CD4-positive, alpha-beta T cell treated with Interleukin-21 for 1 hour (primary cell): ENCODE measurements around the gene CACNA1A.
"Not testable (repeated sequence)": the region's sequence is repeated elsewhere in the genome, so short reads cannot be mapped to it uniquely, and the experiment has no call there.

ENCODE experiments used
- DNase-seq: peaks from one replicate; pipeline ENCODE4 v3.0.0-alpha.2; 2020

Gene CACNA1A

DNA sequence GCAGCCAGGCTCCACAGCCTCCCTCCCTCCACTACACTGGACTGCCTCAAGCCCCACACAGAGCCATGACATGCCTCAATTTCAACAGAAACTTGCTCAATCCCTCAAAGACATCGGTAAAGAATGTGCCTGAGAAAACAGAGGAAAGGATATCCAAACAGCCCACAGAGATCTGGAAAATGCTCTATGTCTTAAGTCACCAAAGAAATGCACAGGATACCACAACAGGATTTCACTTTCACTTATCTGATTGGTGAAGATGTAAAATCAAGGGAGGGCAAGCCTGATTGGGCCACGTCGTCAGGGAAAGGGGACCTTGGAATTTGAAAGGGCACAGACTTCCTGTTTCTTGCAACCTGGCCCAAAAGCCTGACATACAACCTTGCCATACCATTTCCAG lies 14.2 kb downstream of the CACNA1A start:
- DNase-seq: no peak

DNA sequence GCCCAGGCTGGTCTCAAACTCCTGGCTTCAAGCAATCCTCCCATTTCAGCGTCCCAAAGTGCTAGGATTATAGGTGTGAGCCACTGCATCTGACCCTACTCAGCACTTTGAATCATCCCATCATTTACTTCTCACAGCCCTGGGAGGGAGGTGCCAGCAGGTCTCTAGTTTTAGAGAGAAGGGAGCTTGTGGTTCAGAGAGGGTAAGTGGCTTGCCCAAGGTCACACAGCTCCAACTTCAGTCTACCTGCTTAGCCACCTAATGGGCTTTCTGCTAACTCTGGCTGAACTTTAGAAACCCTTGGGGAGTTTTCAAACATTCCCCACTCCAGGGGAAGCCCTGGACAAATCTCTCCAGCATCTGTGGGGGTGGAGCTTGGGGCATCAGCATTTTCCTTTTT lies 18.3 kb downstream of the CACNA1A start:
- DNase-seq: no peak

DNA sequence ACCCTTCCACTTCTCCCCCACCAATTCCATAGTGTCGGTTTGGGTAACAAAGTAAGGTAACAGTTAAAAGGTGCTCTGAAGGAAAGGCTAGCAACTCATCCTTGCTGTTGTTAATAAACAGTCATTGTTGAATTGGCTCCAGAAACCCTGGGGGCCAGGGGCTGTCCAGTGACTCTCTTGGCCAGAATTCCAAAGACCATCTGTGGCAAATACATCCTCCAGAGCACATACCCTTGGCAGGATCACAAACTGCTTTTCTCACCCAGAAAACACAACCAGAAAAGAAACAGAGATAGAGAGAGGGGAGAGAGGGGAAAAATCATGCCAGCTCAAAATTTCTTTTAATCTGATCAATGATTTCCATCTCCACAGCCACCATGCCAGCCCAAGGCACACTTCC lies 22.1 kb downstream of the CACNA1A start:
- DNase-seq: no peak

DNA sequence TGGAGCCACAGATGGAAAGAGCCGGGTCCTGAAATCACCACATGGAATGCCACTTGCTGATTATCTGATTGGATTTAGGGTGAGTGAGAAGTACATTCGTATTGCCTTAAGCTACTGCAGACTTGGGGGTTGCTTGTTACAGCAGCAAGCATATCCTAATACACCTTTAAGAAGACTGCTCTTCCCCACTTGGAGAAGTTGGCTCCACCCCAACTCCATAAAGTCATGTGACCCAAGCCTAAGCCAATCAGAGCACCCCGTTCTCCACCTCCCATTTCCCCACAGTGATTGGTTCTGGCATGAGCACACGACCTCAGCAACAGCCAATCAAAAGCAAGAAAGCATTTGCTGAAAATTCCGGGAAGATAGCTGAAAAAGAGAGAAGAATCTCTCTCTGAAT lies 23.1 kb downstream of the CACNA1A start:
- DNase-seq: no peak

DNA sequence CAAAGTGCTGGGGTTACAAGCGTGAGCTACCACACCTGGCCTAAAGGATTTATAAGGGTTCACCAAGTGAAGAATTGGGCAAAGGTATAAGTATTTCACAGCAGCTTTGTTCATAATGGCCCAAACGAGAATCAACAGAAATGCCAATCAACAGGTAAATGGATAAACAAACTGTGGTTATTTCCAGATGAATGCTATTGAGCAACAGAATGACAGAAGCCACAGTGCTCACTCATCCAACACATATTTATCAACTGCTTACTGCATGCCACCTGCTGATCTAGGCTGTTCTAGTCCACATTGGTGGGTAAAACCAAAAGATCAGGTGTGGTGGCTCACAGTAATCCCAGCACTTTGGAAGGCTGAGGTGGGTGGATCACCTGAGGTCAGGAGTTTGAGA lies 27.7 kb downstream of the CACNA1A start:
- no peak for DNase-seq

DNA sequence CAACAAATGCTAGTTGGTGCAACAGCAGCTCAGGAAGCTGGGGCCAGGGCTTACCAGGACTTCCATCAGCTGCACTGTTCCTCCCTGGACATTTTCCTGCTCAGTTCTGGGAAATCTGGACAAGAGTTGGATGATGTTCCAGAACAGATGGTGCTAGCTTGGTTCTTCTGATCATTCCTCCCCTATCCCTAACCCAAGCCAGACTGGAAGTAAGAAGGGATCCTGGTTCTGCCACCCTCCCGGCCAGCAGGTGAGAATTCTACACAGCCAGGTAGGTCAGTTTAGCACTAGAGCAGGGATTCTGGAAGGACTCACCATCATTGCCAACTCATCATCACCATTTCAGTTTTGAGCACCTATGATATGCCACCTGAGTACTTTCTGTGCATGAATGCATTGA lies 30.2 kb downstream of the CACNA1A start:
- DNase-seq: no peak

DNA sequence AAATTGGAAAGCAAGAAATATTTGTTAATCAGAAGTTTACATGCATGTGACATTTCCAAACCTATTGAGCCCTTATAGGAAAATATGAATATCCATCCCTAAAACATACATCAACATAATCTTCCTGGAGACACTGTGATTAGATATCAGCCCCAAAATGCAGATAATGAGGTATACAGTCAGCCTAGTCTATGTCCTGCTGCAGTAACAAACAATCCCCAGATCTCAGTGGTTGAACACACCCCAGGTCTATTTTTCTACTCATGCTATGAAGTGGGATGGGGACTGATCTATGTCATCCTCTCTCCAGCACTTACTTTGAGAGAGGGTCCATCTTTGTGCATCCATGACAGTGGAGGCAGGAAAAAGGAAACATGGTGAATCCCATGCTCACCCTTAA lies 31.2 kb downstream of the CACNA1A start:
- DNase-seq: no peak

DNA sequence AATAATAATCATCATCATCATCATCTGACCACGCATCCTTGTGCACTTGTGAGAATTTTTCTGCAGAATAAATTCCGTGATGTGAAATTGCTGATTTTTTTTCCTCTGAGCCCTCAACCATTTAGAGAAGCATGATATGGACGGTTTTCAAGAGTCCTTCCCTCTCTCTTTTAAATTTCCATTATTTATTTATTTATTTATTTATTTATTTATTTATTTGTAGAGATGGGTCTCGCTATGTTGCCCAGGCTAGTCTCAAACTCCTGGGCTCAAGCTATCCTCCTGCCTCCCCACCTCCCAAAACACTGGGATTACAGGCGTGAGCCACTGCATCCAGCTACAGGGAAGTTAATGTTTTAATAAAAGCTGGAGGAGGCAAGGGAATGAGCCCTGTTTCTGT lies 39.6 kb downstream of the CACNA1A start:
- no peak for DNase-seq

DNA sequence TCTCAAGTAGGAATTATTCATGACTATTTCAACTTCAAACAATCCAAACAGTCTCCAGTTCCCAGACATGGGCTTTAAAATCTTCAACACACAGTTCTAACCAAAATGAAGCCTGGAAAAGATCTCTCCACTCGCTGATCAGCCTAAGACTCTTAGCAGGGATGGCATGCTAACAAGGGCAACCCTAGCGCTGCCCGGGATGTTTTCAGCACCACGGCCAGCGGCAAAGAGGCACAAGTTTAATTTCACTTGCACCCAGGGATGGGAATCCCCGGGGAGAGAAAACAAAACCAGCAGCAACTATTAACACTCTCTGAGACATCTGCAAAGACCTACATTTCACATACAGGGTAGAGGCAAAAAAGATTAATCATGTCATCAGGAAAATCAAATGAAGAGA lies 43.0 kb downstream of the CACNA1A start:
- DNase-seq: no peak

DNA sequence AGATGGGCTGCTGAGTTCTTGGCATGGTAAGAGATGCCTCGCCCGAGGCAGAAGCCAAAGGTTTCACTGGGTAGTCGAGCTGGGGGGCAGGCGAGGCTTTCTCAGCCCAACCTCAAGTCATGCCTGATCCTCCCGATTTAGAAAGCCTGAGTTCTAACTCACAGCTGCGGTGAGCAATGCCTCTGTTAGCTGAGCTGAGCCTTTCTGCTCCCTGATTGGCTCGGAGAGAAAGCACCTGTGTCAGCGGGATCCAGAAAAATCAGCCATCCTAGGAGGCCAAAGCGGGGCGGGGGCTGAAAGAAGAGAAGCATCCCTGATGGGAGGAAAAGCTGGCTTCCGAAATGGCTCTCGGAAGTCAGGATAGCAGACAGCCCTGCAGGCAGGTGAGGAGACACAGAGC lies 44.7 kb downstream of the CACNA1A start:
- no peak for DNase-seq

DNA sequence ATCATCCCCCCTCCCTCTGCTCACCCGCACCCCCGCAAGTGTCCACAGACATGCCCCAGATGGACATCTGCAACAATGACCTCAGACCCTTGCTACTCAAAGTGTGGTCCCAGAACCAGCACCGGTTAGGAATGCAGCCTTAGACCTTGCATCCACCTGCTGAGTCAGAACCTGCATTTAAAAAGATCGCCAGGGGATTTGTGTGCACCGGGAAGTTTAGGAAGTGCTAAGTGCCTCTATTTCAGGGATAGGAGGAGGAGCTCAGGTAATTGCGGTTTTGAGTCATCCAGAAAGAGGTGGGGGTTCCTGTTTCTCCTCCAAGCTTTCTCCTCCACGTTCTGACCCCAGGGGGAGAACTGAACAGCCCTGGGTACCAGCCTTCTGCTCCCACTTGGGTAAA lies 46.2 kb downstream of the CACNA1A start:
- DNase-seq: no peak

DNA sequence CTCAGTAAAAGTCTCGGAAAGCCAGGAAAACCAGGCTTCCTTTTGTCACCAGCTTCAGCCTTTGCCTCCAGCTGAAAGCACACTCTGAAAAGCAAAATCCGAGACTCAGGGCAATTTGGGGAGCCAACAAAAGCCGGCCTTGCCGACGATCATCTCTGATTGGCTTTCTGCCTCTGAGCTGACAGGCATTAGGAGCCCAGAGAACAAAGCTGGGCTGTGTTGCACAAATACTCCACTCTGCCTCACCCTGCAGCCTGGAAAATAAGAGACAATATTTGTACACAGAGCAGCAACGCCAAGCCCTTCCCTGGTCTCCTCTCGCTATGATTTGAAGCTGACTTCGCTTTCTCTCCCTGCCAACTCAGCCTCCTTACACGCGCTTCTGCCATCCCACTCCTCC lies 46.9 kb downstream of the CACNA1A start:
- no peak for DNase-seq

DNA sequence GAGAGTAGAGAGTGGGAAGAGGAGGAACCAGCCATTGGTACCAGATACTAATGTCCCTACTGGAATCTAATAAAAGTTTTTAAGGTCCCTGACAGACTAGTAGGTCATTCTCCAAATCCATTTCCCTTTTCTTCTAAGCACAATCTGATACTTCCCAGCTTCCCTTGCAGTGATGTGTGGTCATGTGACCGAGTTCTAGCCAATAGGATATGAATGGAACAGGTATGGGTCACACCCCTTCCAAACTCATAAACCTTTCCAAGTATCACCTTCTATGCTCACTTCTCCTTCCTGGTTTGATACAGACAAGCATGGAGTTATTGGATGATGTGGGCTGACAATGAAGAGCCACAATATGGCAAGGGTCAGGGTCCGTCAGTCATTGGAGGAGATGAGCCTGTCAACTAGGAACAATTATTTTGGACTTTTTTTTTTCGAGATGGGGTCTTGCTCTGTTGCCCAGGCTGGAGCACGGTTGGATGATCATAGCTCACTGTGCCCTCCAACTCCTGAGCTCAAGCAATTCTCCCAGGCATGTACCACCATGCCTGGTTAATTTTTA lies 54.8 kb downstream of the CACNA1A start:
- DNase-seq: no peak

DNA sequence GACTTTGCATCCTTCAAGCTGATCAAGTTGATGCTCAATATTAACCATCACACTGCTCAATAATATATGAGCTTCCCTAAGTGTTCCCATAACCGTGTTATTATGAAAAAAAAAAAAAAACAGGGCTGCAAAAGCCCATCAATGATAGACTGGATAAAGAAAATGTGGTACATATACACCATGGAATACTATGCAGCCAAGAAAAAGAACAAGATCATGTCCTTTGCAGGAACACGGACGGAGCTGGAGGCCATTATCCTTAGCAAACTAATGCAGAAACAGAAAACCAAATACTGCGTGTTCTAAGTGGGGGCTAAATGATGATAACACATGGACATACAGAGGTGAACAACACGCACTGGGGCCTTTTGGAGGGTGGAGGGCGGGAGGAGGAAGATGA lies 58.3 kb downstream of the CACNA1A start:
- DNase-seq: no peak

DNA sequence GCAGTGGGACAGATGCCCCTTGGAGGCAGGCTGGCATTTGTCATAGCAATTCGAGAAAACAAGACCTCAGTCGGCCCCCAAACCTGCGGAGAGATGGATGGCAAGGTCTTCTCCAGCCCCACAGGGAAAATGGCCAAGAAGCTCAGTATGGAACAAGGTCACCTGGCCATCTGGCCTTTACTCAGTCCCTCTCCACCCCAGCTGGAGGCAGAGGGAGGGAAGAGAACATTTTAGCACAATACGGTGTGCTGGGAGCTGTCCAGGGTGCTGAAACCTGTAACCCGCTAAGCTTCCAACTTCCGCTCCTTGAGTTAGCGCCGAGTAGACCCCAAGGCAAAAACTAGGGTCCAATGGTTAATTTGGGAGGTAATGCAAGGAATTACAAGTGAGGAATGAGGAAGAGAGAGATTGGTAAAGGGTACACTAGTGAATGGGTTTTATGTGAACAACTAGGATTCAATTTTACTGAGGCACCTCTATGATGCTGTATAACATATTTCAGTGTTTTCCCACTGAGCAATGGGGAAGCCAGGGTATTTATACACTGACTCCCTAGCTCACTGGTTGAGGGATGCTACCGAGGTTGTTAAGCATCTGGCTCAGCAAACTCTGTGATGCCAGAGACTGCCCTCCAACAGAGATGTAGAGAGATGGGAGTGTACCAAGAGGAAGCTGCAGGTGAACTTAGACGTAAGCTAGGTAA lies 64.3 kb downstream of the CACNA1A start:
- peak; percentile 28 for DNase-seq

DNA sequence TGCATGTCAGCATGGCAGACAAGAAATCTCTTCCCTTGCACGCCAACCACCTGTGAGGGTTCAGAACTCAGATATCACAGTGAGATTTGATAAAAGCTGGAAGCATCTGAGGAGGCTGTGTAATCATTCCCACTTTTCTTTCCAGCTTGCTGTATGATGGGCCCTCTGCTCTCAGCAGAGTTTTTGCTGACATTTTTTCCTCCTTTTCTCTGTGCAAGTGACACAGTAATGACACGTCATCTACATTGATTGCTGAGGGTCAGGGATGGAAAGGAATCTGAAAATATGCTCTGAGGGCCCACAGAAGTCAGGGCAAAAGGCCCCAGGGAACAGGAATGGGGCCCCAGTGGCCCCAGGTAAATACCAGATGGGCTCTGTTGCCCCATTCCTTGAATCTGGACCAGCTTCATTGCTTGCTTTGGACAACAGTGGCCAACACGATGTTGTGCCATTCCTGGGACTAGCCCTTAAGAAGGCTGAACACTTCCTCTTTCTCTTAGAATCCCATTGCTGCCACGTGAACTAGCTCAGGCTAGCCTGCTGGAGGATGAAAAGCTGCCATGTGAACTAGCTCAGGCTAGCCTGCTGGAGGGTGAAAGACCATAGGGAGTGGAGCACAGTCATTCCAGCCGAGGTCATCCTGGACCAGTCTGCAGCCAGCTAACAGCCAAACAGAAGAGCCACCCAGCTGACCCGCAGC lies 68.2 kb downstream of the CACNA1A start:
- no peak for DNase-seq

DNA sequence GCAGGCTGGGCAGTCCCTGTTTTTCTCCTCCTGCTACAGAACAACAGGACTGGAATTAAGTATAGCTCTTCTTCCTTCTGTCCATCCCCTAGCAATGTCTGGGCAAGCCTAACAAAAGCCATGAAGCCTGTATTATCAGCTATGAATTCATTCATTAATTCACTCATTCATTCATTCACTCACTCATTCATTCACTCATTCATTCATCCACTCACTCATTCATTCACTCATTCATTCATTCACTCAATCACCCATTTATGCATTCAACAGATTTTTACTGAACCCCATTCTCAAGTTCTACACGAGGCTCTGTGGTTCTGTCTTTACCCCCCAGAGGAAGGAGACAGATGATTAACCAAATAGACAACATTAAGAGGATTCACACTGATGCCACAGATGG lies 69.9 kb downstream of the CACNA1A start:
- DNase-seq: no peak

DNA sequence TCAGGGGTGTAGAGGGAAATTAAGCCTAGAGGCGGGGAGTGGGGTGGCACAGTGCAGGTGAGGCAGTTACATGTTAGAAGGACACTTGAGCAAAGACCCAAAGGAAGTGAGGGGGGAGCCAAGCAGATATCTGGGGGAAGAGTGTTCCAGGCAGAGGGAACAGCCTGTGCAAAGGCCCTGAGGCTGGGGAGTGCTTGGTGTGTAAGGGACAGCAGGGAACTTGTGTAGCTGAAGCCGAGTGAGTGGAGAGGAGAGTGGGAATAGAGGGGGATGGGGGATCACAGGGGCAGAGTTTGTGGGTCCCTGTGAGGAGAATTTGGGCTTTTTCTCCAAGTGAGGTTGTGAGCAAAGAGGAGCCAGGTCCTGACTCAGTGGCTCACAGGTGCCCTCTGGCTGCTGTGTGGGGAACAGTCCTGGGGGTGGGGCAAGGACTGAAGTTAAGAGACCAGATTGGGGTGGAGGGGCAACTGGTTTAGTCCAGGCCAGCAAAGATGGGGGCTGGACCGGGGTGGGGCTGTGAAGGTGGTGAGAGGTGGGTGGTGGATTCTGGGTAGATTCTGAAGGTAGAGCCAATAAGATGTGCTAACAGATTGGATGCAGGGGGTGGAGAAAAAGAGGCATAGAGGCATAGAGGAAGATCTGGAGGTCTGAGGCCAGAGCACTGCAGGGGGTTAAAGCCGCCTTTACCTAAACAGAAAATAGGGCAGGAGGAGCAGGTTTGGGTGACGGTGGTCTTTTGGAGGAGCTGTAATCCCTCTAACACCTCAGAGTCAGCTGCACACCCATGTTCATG lies 75.3 kb downstream of the CACNA1A start:
- DNase-seq: peak; percentile 60

DNA sequence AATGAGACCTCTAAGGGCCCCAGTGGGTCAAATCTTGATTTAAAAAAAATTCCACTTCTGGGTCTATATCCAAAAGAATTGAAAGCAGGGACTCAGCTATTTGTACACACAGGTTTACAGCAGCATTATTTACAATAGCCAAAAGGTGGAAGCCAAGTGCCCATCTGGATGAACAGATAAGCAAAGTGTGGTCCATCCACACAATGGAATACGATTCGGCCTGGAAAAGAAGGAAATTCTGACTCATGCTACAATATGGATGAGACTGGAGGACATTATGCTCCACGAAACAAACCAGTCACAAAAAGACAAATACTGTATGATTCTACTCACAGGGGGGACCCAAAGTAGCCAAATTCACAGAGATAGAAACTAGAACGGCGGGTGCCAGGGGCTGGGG lies 76.7 kb downstream of the CACNA1A start:
- DNase-seq: no peak

DNA sequence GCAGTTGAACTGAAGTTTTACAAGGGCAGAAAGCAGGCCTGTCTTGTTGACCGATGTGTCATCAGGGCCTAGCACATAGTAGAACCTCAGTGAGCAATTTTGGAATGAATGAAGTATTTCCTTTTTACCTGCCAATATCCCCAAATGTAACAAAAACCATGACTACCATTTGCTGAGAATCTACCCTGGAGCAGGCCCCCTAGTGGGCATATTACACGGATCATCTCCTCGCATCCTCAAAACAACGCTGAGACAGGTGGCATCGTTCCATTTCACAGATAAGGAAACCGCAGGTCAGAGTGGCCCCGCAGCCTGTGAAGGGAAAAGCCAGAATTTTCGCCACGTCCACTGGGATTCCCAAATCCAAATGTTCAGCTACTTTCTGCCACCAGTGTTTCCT lies 77.9 kb downstream of the CACNA1A start:
- peak; percentile 16 for DNase-seq

DNA sequence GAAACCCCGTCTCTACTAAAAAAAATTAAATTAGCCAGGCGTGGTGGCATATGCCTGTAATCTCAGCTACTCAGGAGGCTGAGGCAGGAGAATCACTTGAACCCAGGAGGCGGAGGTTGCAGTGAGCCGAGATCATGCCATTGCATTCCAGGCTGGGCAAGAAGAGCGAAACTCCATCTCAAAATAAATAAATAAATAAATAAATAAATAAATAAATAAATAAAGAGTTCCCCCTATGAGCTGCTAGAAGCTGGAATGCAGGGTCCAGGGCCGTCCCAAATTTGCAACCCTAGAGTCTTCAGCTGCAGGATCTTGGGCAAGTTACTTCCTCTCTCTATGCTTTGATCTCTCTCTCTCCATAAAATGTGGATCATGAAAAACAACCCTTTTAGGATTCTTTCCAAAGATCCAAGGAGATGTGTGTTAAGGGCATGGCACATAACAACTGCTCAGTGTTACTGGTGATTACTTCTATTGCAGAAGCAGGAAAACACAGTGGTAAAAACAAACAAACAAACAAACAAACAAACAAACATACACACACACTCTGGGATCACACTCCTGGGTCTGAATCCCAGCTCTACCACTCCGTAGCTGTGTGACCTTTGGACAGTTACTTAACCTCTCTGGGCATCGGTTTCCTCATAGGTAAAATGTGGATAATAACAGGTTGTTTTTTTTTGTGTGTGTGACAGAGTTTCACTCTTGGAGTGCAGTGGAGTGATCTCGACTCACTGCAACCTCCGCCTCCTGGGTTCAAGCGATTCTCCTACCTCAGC lies 78.8 kb downstream of the CACNA1A start:
- no peak for DNase-seq

DNA sequence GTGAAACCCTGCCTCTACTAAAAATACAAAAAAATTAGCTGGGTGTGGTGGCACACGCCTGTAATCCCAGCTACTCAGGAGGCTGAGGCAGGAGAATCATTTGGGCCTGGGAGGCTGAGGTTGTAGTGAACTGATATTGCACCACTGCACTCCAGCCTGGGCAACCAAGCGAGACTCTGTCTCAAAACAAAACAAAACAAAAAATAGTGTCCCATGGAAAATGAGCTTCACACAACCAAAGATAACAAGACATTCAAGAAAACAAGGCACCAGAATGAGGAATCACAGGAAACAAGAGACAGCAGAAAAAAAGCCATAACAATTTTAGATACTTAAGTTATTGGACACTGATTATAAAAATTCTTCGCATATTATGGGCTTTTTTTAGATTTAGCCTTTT lies 80.4 kb downstream of the CACNA1A start:
- DNase-seq: not testable (repeated sequence)

DNA sequence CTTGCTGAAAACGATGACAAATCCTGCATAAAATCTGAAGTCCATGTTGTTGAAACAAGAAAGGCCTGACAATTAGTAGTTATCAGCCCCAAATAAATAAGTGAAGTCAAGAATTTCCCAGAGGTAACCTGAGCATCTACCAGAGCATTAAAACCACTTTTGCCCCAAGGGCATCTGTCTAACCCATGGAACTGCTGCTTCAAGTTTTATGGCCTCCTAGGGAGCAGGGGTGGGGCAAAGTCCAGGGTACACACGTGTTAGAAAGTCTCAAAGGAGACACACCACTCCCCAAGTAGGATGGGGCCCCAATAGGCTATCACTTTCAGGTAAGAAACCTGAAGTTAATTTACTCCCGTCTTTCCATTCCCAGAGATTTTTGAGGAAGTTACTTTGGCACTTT lies 81.1 kb downstream of the CACNA1A start:
- DNase-seq: no peak
